ENCODE measurements around the gene BTRC. TPM values are rescaled to one million over a fixed set of nuclear protein-coding genes. Genes with fewer than 3 reads are reported as not detected.
"Not testable (repeated sequence)": the region's sequence is repeated elsewhere in the genome, so short reads cannot be mapped to it uniquely, and the experiment has no call there.

BTRC gene
- total and polyA plus RNA-seq, 2 donors from 2014 or later = 6.7 to 18.0 TPM

DNA sequence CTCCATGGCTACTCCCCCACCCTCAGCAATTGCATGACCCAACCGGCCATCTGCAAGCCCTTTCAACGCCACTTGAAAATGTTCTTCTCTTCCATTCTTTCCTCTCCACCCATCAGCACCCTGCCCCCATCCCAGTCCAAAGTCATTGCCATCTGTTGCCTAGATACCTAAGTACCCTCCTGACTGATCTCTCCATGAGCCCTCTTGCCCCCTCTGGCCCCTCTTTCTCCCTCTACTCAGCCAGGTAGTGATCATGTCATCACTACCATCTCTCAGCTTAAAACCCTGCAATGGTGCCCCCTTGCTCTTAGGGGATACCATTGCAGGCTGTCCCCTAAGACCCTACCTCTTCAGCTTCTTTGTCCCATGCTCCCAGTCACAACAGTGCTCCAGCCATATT lies 30.5 kb upstream of the BTRC start:
- TF ChIP-seq, protein P1, sequence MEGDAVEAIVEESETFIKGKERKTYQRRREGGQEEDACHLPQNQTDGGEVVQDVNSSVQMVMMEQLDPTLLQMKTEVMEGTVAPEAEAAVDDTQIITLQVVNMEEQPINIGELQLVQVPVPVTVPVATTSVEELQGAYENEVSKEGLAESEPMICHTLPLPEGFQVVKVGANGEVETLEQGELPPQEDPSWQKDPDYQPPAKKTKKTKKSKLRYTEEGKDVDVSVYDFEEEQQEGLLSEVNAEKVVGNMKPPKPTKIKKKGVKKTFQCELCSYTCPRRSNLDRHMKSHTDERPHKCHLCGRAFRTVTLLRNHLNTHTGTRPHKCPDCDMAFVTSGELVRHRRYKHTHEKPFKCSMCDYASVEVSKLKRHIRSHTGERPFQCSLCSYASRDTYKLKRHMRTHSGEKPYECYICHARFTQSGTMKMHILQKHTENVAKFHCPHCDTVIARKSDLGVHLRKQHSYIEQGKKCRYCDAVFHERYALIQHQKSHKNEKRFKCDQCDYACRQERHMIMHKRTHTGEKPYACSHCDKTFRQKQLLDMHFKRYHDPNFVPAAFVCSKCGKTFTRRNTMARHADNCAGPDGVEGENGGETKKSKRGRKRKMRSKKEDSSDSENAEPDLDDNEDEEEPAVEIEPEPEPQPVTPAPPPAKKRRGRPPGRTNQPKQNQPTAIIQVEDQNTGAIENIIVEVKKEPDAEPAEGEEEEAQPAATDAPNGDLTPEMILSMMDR (IDR thresholded peaks at IDR 0.05; ENCODE audit: borderline replicate concordance, extremely low read depth, insufficient read depth) = no peak
- Histone ChIP-seq H3K4me3 (ENCODE audit: low read length in 3 of 3) (no peak overlapping the region), H3K27ac (ENCODE audit: low read depth in 2 of 2, low read length in 2 of 2) (no peak overlapping the region), H3K4me1 (ENCODE audit: control insufficient read depth in 2 of 3, insufficient read depth in 2 of 3, low read depth in 1 of 3, low read length in 3 of 3) (no peaks in the 10 kb centered on the region), H3K36me3 (ENCODE audit: control insufficient read depth in 2 of 3, insufficient read depth in 3 of 3, low read length in 3 of 3) (no peaks in the 10 kb centered on the region), H3K27me3 (ENCODE audit: control insufficient read depth, insufficient read depth, low read length) (no peaks in the 10 kb centered on the region), H3K9ac (ENCODE audit: low read length in 3 of 3) (no peak overlapping the region), H3K9me3 (ENCODE audit: control insufficient read depth in 2 of 3, insufficient read depth in 1 of 3, low read length in 3 of 3) (no peaks in the 10 kb centered on the region)
- intact Hi-C loops (cut with DNase I) = no loop called here
- DNase-seq (no peak), FAIRE-seq (no peak)

DNA sequence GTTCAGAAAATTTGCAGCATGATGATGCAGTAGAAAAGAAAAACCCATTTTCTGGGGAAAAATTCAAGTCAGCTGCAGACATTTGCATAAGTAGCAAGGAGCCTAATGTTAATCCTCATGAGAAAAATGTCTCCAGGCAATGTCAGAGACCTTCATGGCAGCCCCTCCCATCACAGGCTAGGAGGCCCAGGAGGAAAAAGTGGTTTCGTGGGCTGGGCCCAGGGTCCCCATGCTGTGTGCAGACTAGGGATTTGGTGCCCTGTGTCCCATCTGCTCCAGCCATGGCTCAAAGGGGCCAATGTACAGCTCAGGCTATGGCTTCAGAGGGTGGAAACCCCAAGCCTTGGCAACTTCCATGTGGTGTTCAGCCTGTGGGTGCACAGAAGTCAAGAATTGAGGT lies 26.5 kb upstream of the BTRC start:
- H3K9ac ChIP-seq (ENCODE audit: low read length in 3 of 3); H3K36me3 ChIP-seq (ENCODE audit: control insufficient read depth in 2 of 3, insufficient read depth in 3 of 3, low read length in 3 of 3); H3K4me1 ChIP-seq (ENCODE audit: control insufficient read depth in 2 of 3, insufficient read depth in 2 of 3, low read depth in 1 of 3, low read length in 3 of 3); H3K27ac ChIP-seq (ENCODE audit: low read depth in 2 of 2, low read length in 2 of 2); H3K9me3 ChIP-seq (ENCODE audit: control insufficient read depth in 2 of 3, insufficient read depth in 1 of 3, low read length in 3 of 3); H3K27me3 ChIP-seq (ENCODE audit: control insufficient read depth, insufficient read depth, low read length); FAIRE-seq; intact Hi-C loops (cut with DNase I); DNase-seq; H3K4me3 ChIP-seq (ENCODE audit: low read length in 3 of 3): not testable (repeated sequence)

DNA sequence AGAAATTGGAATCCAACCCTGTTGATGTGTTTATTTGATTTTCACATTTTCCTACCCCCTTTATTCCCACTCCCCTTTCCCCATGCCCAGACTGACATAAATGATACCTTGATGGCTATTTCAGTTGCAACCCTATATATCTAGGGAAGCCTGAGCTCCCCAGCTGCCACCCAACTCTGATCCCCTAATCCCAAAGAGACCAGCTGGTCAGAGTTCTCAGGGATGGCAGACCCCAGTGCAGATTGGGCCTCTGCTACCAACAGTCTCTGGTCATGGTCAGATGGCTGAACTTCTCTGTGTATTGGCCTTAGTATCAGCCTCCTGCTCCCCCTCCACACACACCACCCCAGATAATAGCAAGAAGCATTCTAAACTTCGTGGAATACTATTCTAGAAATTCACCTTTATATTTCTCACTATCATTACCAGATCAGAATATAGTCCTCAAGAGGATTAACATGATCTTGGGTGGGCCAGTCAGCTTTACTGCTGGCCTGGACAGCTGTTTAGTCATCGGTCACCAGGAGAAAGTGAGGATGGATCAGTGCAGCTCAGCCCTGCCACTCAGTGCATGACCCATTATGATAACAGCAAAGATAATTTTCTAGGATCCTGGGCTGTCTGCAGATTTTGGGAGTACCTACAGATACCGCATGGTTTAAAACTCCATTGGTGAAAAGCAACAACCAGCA lies 24.5 kb upstream of the BTRC start:
- FAIRE-seq = no peak
- no peak overlapping the region for H3K9ac ChIP-seq (ENCODE audit: low read length in 3 of 3)

DNA sequence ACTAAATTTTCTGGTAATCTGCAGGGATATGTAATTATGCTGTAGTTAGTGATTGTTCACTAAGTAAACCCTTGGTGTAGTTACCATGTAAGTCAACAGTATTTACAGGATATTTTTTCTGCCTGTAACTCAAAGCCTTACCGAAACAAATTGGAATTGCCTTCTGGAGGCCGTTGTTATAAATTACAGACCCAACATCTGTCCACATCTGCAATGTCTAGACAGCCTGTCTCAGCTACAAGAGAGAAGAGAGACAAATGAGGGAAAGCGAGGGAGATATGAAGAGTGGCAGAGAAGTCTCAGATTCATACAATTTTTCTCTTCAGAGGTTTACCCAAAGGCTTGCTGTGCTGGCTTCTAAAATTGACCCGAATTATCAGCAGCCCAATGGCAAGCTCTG lies 23.7 kb upstream of the BTRC start:
- H3K36me3 ChIP-seq (ENCODE audit: control insufficient read depth in 2 of 3, insufficient read depth in 3 of 3, low read length in 3 of 3) = no peaks in the 10 kb centered on the region
- no peak for FAIRE-seq
- H3K27ac ChIP-seq (ENCODE audit: low read depth in 2 of 2, low read length in 2 of 2) = no peak overlapping the region
- intact Hi-C loops (cut with DNase I) = no loop called here
- H3K4me1 ChIP-seq (ENCODE audit: control insufficient read depth in 2 of 3, insufficient read depth in 2 of 3, low read depth in 1 of 3, low read length in 3 of 3) = no peaks in the 10 kb centered on the region
- no peaks in the 10 kb centered on the region for H3K9me3 ChIP-seq (ENCODE audit: control insufficient read depth in 2 of 3, insufficient read depth in 1 of 3, low read length in 3 of 3)
- TF ChIP-seq, protein P1 (IDR thresholded peaks at IDR 0.05; ENCODE audit: borderline replicate concordance, extremely low read depth, insufficient read depth) = no peak
- no peak overlapping the region for H3K4me3 ChIP-seq (ENCODE audit: low read length in 3 of 3)
- no peak overlapping the region for H3K9ac ChIP-seq (ENCODE audit: low read length in 3 of 3)
- no peak for DNase-seq
- no peaks in the 10 kb centered on the region for H3K27me3 ChIP-seq (ENCODE audit: control insufficient read depth, insufficient read depth, low read length)

More for the DNA sequence above, 24.5 kb upstream of the BTRC start:
- TF ChIP-seq, protein P1 (IDR thresholded peaks at IDR 0.05; ENCODE audit: borderline replicate concordance, extremely low read depth, insufficient read depth) = no peak
- H3K4me3 ChIP-seq (ENCODE audit: low read length in 3 of 3) = no peak overlapping the region
- H3K27me3 ChIP-seq (ENCODE audit: control insufficient read depth, insufficient read depth, low read length) = no peaks in the 10 kb centered on the region
- no peak overlapping the region for H3K27ac ChIP-seq (ENCODE audit: low read depth in 2 of 2, low read length in 2 of 2)
- H3K9me3 ChIP-seq (ENCODE audit: control insufficient read depth in 2 of 3, insufficient read depth in 1 of 3, low read length in 3 of 3) = no peaks in the 10 kb centered on the region
- no peaks in the 10 kb centered on the region for H3K36me3 ChIP-seq (ENCODE audit: control insufficient read depth in 2 of 3, insufficient read depth in 3 of 3, low read length in 3 of 3)
- no peaks in the 10 kb centered on the region for H3K4me1 ChIP-seq (ENCODE audit: control insufficient read depth in 2 of 3, insufficient read depth in 2 of 3, low read depth in 1 of 3, low read length in 3 of 3)
- intact Hi-C loops (cut with DNase I) = no loop called here
- DNase-seq = no peak

All from kidney (tissue), 14 donors.